GM12878 (cell line): ENCODE measurements around the gene NEB. TPM values are rescaled to one million over a fixed set of nuclear protein-coding genes. Genes with fewer than 3 reads are reported as not detected.

Source experiments
- ATAC-seq: fragments of 200-7000 bp; cut with Tn5 transposase; 3 replicates; pipeline ENCODE4 v1.9.1; 2020; ENCODE audit warnings: mild to moderate bottlenecking, moderate library complexity
- BruUV-seq: library from RNA; stranded (reverse); fragments of 400-500 nt; replicated peaks from 2 replicates; lab custom pipeline; 2021; lab: Mats Ljungman, UMichigan
- CTCF ChIA-PET: fragments of 300-600 bp; sonication (Branson Sonifier 250); formaldehyde crosslinking; extraction: SDS; loops from one replicate; lab custom pipeline; 2021; ENCODE audit warnings: inconsistent platforms; lab: Yijun Ruan, JAX
- POLR2A ChIA-PET: fragments of 350-600 bp; formaldehyde crosslinking; extraction: SDS; loops from one replicate; lab custom pipeline; 2021; ENCODE audit warnings: inconsistent platforms; lab: Charles Lee
- RAD21 ChIA-PET: fragments of 300-600 bp; sonication (Branson Sonifier 250); formaldehyde crosslinking; loops from one replicate; lab custom pipeline; 2023; ENCODE audit warnings: antibody characterized with exemption; ENCODE audit not compliant: unreplicated experiment; lab: Charles Lee
- SMC1A ChIA-PET: fragments of 300-600 bp; sonication (Branson Sonifier 250); formaldehyde crosslinking; loops from one replicate; lab custom pipeline; 2023; ENCODE audit not compliant: unreplicated experiment, uncharacterized antibody; lab: Charles Lee
- DNase-seq: peaks from one replicate; pipeline ENCODE4 v3.0.0-alpha.2; 2011; ENCODE audit warnings: low read depth, low spot score
- FAIRE-seq: peaks from 3 replicates; lab custom pipeline; 2011; peaks lifted over from hg19 to GRCh38; lab: Jason Lieb, UNC
- H2AFZ ChIP-seq: 2 replicates; pipeline ENCODE4 v1.6.0; 2011; ENCODE audit warnings: low read depth, low read length, control low read depth; ENCODE audit not compliant: control insufficient read depth
- H3K27ac ChIP-seq: 2 replicates; pipeline ENCODE4 v1.5.1; 2011; ENCODE audit warnings: control low read depth; ENCODE audit not compliant: control insufficient read depth, insufficient read depth
- H3K27me3 ChIP-seq, 2 experiments: replicated peaks in 1 of 2; 2 replicates each; pipeline versions ENCODE4 v1.6.0 to v1.6.1; 2011; ENCODE audit warnings: low read length in 1 of 2; ENCODE audit not compliant: control insufficient read depth in 2 of 2, insufficient read depth in 2 of 2
- H3K36me3 ChIP-seq, 2 experiments: 2 replicates each; pipeline ENCODE4 v1.5.1; 2011; ENCODE audit warnings: low read length in 1 of 2; ENCODE audit not compliant: control insufficient read depth in 2 of 2, insufficient read depth in 2 of 2
- H3K4me1 ChIP-seq: 2 replicates; pipeline ENCODE4 v1.6.1; 2011; ENCODE audit warnings: mild to moderate bottlenecking, low read length, moderate library complexity, mixed read lengths; ENCODE audit not compliant: control insufficient read depth, insufficient read depth
- H3K4me2 ChIP-seq: 2 replicates; pipeline ENCODE4 v1.6.0; 2011; ENCODE audit warnings: control low read depth; ENCODE audit not compliant: control insufficient read depth, insufficient read depth
- H3K4me3 ChIP-seq: fragments of 200-600 bp; sonication (generic); 2 replicates; pipeline ENCODE4 v1.5.1; 2016
- H3K79me2 ChIP-seq: 2 replicates; pipeline ENCODE4 v1.6.0; 2011; ENCODE audit warnings: low read length; ENCODE audit not compliant: control insufficient read depth, insufficient read depth
- H3K9ac ChIP-seq: 2 replicates; pipeline ENCODE4 v1.8.0; 2011; ENCODE audit warnings: low read length, control low read depth, mixed read lengths; ENCODE audit not compliant: control insufficient read depth, insufficient read depth
- H3K9me3 ChIP-seq: replicated peaks from 3 replicates; pipeline ENCODE4 v1.5.1; 2011; ENCODE audit warnings: mild to moderate bottlenecking, low read length; ENCODE audit not compliant: control insufficient read depth, insufficient read depth
- H4K20me1 ChIP-seq: 2 replicates; pipeline ENCODE4 v1.6.0; 2011; ENCODE audit not compliant: control insufficient read depth, insufficient read depth
- ATF7 ChIP-seq: fragments of 450-650 bp; IDR thresholded peaks from 2 replicates; pipeline ENCODE4 v1.6.1; 2016; ENCODE audit warnings: low read depth, mild to moderate bottlenecking
- BACH1 ChIP-seq: fragments of 450-650 bp; IDR thresholded peaks from 2 replicates; pipeline ENCODE4 v1.6.1; 2017; ENCODE audit warnings: mild to moderate bottlenecking, borderline replicate concordance
- CUX1 ChIP-seq: IDR thresholded peaks from 2 replicates; pipeline ENCODE4 v1.6.1; 2012; ENCODE audit warnings: improper control_type of control experiment, low read depth, low read length; ENCODE audit not compliant: insufficient replicate concordance
- EED ChIP-seq: sonication (generic); IDR thresholded peaks from 2 replicates; pipeline ENCODE4 v1.6.1; 2016; ENCODE audit warnings: antibody characterized with exemption, low read depth
- GATAD2B ChIP-seq: fragments of 450-650 bp; conservative IDR thresholded peaks from 2 replicates; pipeline ENCODE4 v1.6.1; 2017; ENCODE audit warnings: low read depth, mild to moderate bottlenecking, moderate library complexity
- HDGF ChIP-seq: fragments of 450-650 bp; IDR thresholded peaks from 2 replicates; pipeline ENCODE4 v1.6.1; 2016; ENCODE audit warnings: antibody characterized with exemption
- HSF1 ChIP-seq: fragments of 150-350 bp; IDR thresholded peaks from 2 replicates; pipeline ENCODE4 v1.6.1; 2014; ENCODE audit warnings: mild to moderate bottlenecking, low read depth, low read length
- MYC ChIP-seq: IDR thresholded peaks from 2 replicates; pipeline ENCODE4 v1.6.1; 2011; ENCODE audit warnings: mild to moderate bottlenecking, low read length, moderate library complexity, inconsistent platforms; ENCODE audit not compliant: insufficient read depth, insufficient replicate concordance, insufficient read length, severe bottlenecking
- RAD21 ChIP-seq: IDR thresholded peaks from 2 replicates; pipeline ENCODE4 v1.6.1; 2011; ENCODE audit warnings: mild to moderate bottlenecking, low read depth, low read length, moderate library complexity; ENCODE audit not compliant: insufficient read depth
- RBBP5 ChIP-seq: fragments of 200-600 bp; sonication (generic); conservative IDR thresholded peaks from 2 replicates; pipeline ENCODE4 v1.6.1; 2016
- SP1 ChIP-seq: IDR thresholded peaks from one replicate; pipeline ENCODE4 v1.6.1; 2011; ENCODE audit warnings: low read depth, low read length
- TAF1 ChIP-seq: IDR thresholded peaks from 2 replicates; pipeline ENCODE4 v1.6.1; 2011; ENCODE audit warnings: mild to moderate bottlenecking, low read depth, low read length, borderline replicate concordance
- YY1 ChIP-seq: IDR thresholded peaks from 2 replicates; pipeline ENCODE4 v1.6.1; 2011; ENCODE audit warnings: low read depth, mild to moderate bottlenecking, low read length
- ZZZ3 ChIP-seq: IDR thresholded peaks from 2 replicates; pipeline ENCODE4 v1.6.1; 2011; ENCODE audit warnings: low read depth; ENCODE audit not compliant: control insufficient read depth, insufficient read length
- WGBS: methylation state at CpG from one replicate; pipeline ENCODE4 v1.1.6; 2016; ENCODE audit warnings: low lambda C conversion rate; ENCODE audit not compliant: insufficient replicate concordance, insufficient coverage; ENCODE audit errors: missing lambda C conversion rate; 5-methylcytosine and 5-hydroxymethylcytosine counted together
- in situ Hi-C: fragments of 300-500 bp; cut with MboI; formaldehyde crosslinking; loops from 9 replicates; pipeline ENCODE4 v1.14.3; 2018; ENCODE audit warnings: mixed read lengths
- intact Hi-C: fragments of 100-400 bp; cut with micrococcal nuclease; formaldehyde crosslinking; loops from one replicate; pipeline ENCODE4 v1.14.2; 2022; ENCODE audit not compliant: unreplicated experiment
- polyA plus RNA-seq, 11 experiments: library from polyadenylated mRNA; depleted of rRNA in 4 of 11; unstranded in 6 of 11; stranded (reverse) in 5 of 11; fragments of >200 nt; fragmentation: Nextera tagmentation in 4 of 11; fragmentation: Illumina TruSeq in 1 of 11; extraction: Ambion mirVana in 4 of 11; extraction: Trizol in 1 of 11; gene quantifications; 1 replicate in 1 of 11; 2 replicates in 10 of 11; pipeline versions ENCODE4 v1.2.1 to v1.2.3, GENCODE V29; 2011 to 2016; ENCODE audit warnings: inconsistent platforms in 2 of 11, missing spikeins in 2 of 11, low read depth in 1 of 11
- total RNA-seq, 4 experiments: library from RNA; depleted of rRNA in 3 of 4; stranded (reverse); fragments of >200 nt in 3 of 4; fragmentation: Illumina TruSeq in 1 of 4; extraction: Trizol in 1 of 4; gene quantifications; 2 replicates each; pipeline versions ENCODE4 v1.2.1 to v1.2.3, GENCODE V29; 2013 to 2021

The NEB gene
- total and polyA plus RNA-seq, 10 of the 15 experiments (the other 5 are each of a cell fraction or from before 2014, with no cell fraction given), result 0.04 to 0.77 (median 0.12) TPM

GRCh38 chr2:151668737-151669136, 65.5 kb downstream of the NEB start:
- H3K4me1 ChIP-seq, result no peaks in the 10 kb centered on the region; the same call in 1 of the 2 replicates
- no peak overlapping the region for H3K9ac ChIP-seq
- ATAC-seq (no peak), DNase-seq (no peak), FAIRE-seq (no peak)
- no peaks in the 10 kb centered on the region for H3K27me3 ChIP-seq
- ChIA-PET RAD21 (no interaction called here), CTCF (no interaction called here), POLR2A (no interaction called here), SMC1A (no interaction called here)
- no peak for TF ChIP-seq TAF1
- no peak for TF ChIP-seq ATF7
- TF ChIP-seq ZZZ3, result no peak
- no peak for TF ChIP-seq GATAD2B
- TF ChIP-seq HSF1, result no peak
- TF ChIP-seq HDGF, result no peak
- H3K9me3 ChIP-seq, result no peaks in the 10 kb centered on the region
- H3K27ac ChIP-seq, result no peak overlapping the region
- BruUV-seq, result no TSS peak
- intact Hi-C loops (no loop called here), in situ Hi-C loops (no loop called here)
- H4K20me1 ChIP-seq, result no peaks in the 10 kb centered on the region
- H3K36me3 ChIP-seq, result no peaks in the 10 kb centered on the region
- 78% methylated on average over 5 of the region's 5 CpGs for WGBS
- no peak overlapping the region for H3K4me3 ChIP-seq
- H3K79me2 ChIP-seq, result no peaks in the 10 kb centered on the region
- H2AFZ ChIP-seq, result no peak overlapping the region
- no peak overlapping the region for H3K4me2 ChIP-seq

GRCh38 chr2:151665959-151666358, 68.3 kb downstream of the NEB start:
- CTCF ChIA-PET, result no interaction called here
- 47% methylated on average over 3 of the region's 3 CpGs for WGBS
- in situ Hi-C loops (no loop called here), intact Hi-C loops (no loop called here)
- POLR2A ChIA-PET, result no interaction called here
- ATAC-seq (no peak), FAIRE-seq (no peak), DNase-seq (no peak)
- no TSS peak for BruUV-seq
- no peaks in the 10 kb centered on the region for H3K79me2 ChIP-seq
- no peak overlapping the region for H3K4me3 ChIP-seq
- H3K9ac ChIP-seq, result no peak overlapping the region
- H2AFZ ChIP-seq, result no peak overlapping the region
- H3K36me3 ChIP-seq, result no peaks in the 10 kb centered on the region
- no peak overlapping the region for H3K27ac ChIP-seq
- H3K4me1 ChIP-seq, result no peaks in the 10 kb centered on the region
- no peaks in the 10 kb centered on the region for H3K27me3 ChIP-seq
- no peaks in the 10 kb centered on the region for H3K9me3 ChIP-seq
- no peaks in the 10 kb centered on the region for H4K20me1 ChIP-seq
- RAD21 ChIA-PET, result no interaction called here
- no peak overlapping the region for H3K4me2 ChIP-seq
- SMC1A ChIA-PET, result no interaction called here
- TF ChIP-seq CUX1 (no peak), EED (no peak), RAD21 (no peak), YY1 (no peak), BACH1 (no peak), RBBP5 (no peak), MYC (no peak), SP1 (no peak)
